GM23338 (cell line): Measurements from ENCODE around the gene NTNG1. TPM values are rescaled to one million over a fixed set of nuclear protein-coding genes. Genes with fewer than 3 reads are reported as not detected.

ENCODE experiments used
- ATAC-seq: fragments of 200-7000 bp; cut with Tn5 transposase; 3 replicates; pipeline ENCODE4 v1.9.1; 2020
- DNase-seq: peaks from one replicate; pipeline ENCODE4 v3.0.0-alpha.2; 2015; ENCODE audit warnings: low spot score
- H2AFZ ChIP-seq: fragments of 200-600 bp; sonication (generic); 2 replicates; pipeline ENCODE4 v1.8.0; 2016; ENCODE audit warnings: antibody characterized with exemption, mild to moderate bottlenecking, moderate library complexity
- H3F3A ChIP-seq: fragments of 200-600 bp; sonication (generic); replicated peaks from 2 replicates; pipeline ENCODE4 v1.8.0; 2017; ENCODE audit warnings: antibody characterized with exemption, mixed run types, low read depth
- H3K27ac ChIP-seq: fragments of 200-600 bp; sonication (generic); 2 replicates; pipeline ENCODE4 v1.6.1; 2016; ENCODE audit warnings: low read depth
- H3K27me3 ChIP-seq: fragments of 200-600 bp; sonication (generic); 2 replicates; pipeline ENCODE4 v1.8.0; 2016; ENCODE audit warnings: mild to moderate bottlenecking, mixed run types, moderate library complexity; ENCODE audit not compliant: insufficient read depth
- H3K36me3 ChIP-seq: fragments of 200-600 bp; sonication (generic); 2 replicates; pipeline ENCODE4 v1.8.0; 2016; ENCODE audit warnings: mild to moderate bottlenecking; ENCODE audit not compliant: insufficient read depth
- H3K4me1 ChIP-seq: fragments of 200-600 bp; sonication (generic); 2 replicates; pipeline ENCODE4 v1.8.0; 2016; ENCODE audit warnings: mild to moderate bottlenecking, moderate library complexity; ENCODE audit not compliant: insufficient read depth
- H3K4me2 ChIP-seq: fragments of 200-600 bp; sonication (generic); 2 replicates; pipeline ENCODE4 v1.7.1; 2017; ENCODE audit warnings: mixed run types
- H3K4me3 ChIP-seq: fragments of 200-600 bp; sonication (generic); 2 replicates; pipeline ENCODE4 v1.6.1; 2016; ENCODE audit warnings: mixed run types
- H3K79me2 ChIP-seq: fragments of 200-600 bp; sonication (generic); replicated peaks from 2 replicates; pipeline ENCODE4 v1.8.0; 2017; ENCODE audit warnings: mild to moderate bottlenecking; ENCODE audit not compliant: insufficient read depth
- H3K9me2 ChIP-seq: fragments of 200-600 bp; sonication (generic); 2 replicates; pipeline ENCODE4 v1.8.0; 2017; ENCODE audit not compliant: insufficient read depth
- H4K20me1 ChIP-seq: fragments of 200-600 bp; sonication (generic); replicated peaks from 2 replicates; pipeline ENCODE4 v1.8.0; 2017; ENCODE audit warnings: mild to moderate bottlenecking; ENCODE audit not compliant: insufficient read depth
- H3K27ac Mint-ChIP-seq: 2 replicates; pipeline ENCODE4 v1.8.0; 2020; ENCODE audit warnings: inconsistent platforms, mild to moderate bottlenecking, moderate library complexity, mixed read lengths
- H3K27me3 Mint-ChIP-seq: 3 replicates; pipeline ENCODE4 v1.8.0; 2022; ENCODE audit warnings: low read depth, mild to moderate bottlenecking, moderate library complexity, mixed read lengths, inconsistent platforms; ENCODE audit not compliant: insufficient read depth, poor library complexity
- H3K36me3 Mint-ChIP-seq: 3 replicates; pipeline ENCODE4 v1.8.0; 2021; ENCODE audit warnings: low read depth, mild to moderate bottlenecking, inconsistent platforms, moderate library complexity, mixed read lengths
- H3K4me1 Mint-ChIP-seq: 3 replicates; pipeline ENCODE4 v1.8.0; 2020; ENCODE audit warnings: mild to moderate bottlenecking, inconsistent platforms, mixed read lengths
- H3K4me3 Mint-ChIP-seq: 3 replicates; pipeline ENCODE4 v1.8.0; 2021; ENCODE audit warnings: moderate library complexity, mild to moderate bottlenecking, inconsistent platforms, mixed read lengths
- H3K9me3 Mint-ChIP-seq: 3 replicates; pipeline ENCODE4 v1.8.0; 2020; ENCODE audit warnings: moderate library complexity, mild to moderate bottlenecking, inconsistent platforms, mixed read lengths
- CREB1 ChIP-seq: fragments of 250-450 bp; sonication (Bioruptor Pico); IDR thresholded peaks from 2 replicates; pipeline ENCODE4 v1.5.0; 2020; ENCODE audit warnings: low read depth, mild to moderate bottlenecking, moderate library complexity
- CTCF ChIP-seq, 2 experiments: fragments of 200-600 bp in 1 of 2; sonication (generic) in 1 of 2; conservative IDR thresholded peaks; 2 replicates each; pipeline versions ENCODE4 v1.5.1 to v1.6.1; 2016 to 2017; ENCODE audit warnings: antibody characterized with exemption in 2 of 2, low read depth in 2 of 2, mild to moderate bottlenecking in 2 of 2, moderate library complexity in 1 of 2
- ETS1 ChIP-seq: IDR thresholded peaks from 2 replicates; pipeline ENCODE4 v1.6.1; 2016; ENCODE audit warnings: antibody characterized with exemption
- EZH2phosphoT487 ChIP-seq: fragments of 200-600 bp; sonication (generic); IDR thresholded peaks from one replicate; pipeline ENCODE4 v1.8.1; 2018; ENCODE audit warnings: antibody characterized with exemption; ENCODE audit not compliant: unreplicated experiment
- JUNB ChIP-seq: IDR thresholded peaks from one replicate; pipeline ENCODE4 v1.6.1; 2016; ENCODE audit warnings: antibody characterized with exemption; ENCODE audit not compliant: unreplicated experiment
- NANOG ChIP-seq: IDR thresholded peaks from 2 replicates; pipeline ENCODE4 v1.6.1; 2016; ENCODE audit warnings: antibody characterized with exemption, borderline replicate concordance
- POLR2AphosphoS5 ChIP-seq: IDR thresholded peaks from 2 replicates; pipeline ENCODE4 v1.6.1; 2016; ENCODE audit warnings: antibody characterized with exemption, low read depth
- REST ChIP-seq: IDR thresholded peaks from one replicate; pipeline ENCODE4 v1.6.1; 2018; ENCODE audit warnings: antibody characterized with exemption; ENCODE audit not compliant: unreplicated experiment
- ZNF114 ChIP-seq: fragments of 250-450 bp; sonication (Bioruptor Pico); IDR thresholded peaks from 2 replicates; pipeline ENCODE4 v1.5.0; 2020; ENCODE audit warnings: mild to moderate bottlenecking, moderate library complexity
- ZNF331 ChIP-seq: fragments of 250-450 bp; sonication (Bioruptor Pico); IDR thresholded peaks from 2 replicates; pipeline ENCODE4 v1.5.0; 2020; ENCODE audit warnings: low read depth, mild to moderate bottlenecking, moderate library complexity
- polyA plus RNA-seq: library from polyadenylated mRNA; unstranded; fragments of >200 nt; fragmentation: Nextera tagmentation; extraction: Ambion mirVana; gene quantifications from 2 replicates; pipeline ENCODE4 v1.2.1, GENCODE V29; 2016
- total RNA-seq: library from RNA; depleted of rRNA; stranded (reverse); fragments of >200 nt; shearing (Covaris generic); gene quantifications from 2 replicates; pipeline ENCODE4 v1.2.3, GENCODE V29; 2014

The NTNG1 gene
- total and polyA plus RNA-seq, 2 experiments from 2014 or later, result 7.2 to 10.3 TPM

GRCh38 chr1:107363154-107363553 is 222.3 kb downstream of the NTNG1 start:
- Histone ChIP-seq H3F3A (no peaks in the 10 kb centered on the region), H4K20me1 (no peaks in the 10 kb centered on the region), H3K9me2 (no peaks in the 10 kb centered on the region), H3K36me3 (no peaks in the 10 kb centered on the region), H3K27ac (no peak overlapping the region), H2AFZ (no peak overlapping the region), H3K4me2 (no peak overlapping the region), H3K27me3 (no peaks in the 10 kb centered on the region), H3K4me3 (no peak overlapping the region), H3K79me2 (no peaks in the 10 kb centered on the region), H3K4me1 (peaks cover 19% of the 10 kb centered on the region)
- Mint-ChIP-seq H3K27me3 (peaks cover 2% of the 10 kb centered on the region), H3K36me3 (no peaks in the 10 kb centered on the region), H3K4me1 (peaks cover 21% of the 10 kb centered on the region), H3K9me3 (no peaks in the 10 kb centered on the region), H3K4me3 (no peak overlapping the region), H3K27ac (no peak overlapping the region)
- no peak for DNase-seq
- TF ChIP-seq JUNB (no peak), NANOG (no peak), CTCF (conservative IDR thresholded peaks at IDR 0.05; ENCODE audit: low read depth in 2 of 2) (no peak), EZH2phosphoT487 (no peak), REST (no peak), ZNF114 (CRISPR knock-in tag) (no peak), POLR2AphosphoS5 (no peak), CREB1 (CRISPR knock-in tag) (no peak)
- ATAC-seq, result no peak

- DNase-seq (no peak), ATAC-seq (no peak)
- H2AFZ ChIP-seq, result no peak overlapping the region
- no peak overlapping the region for H3K4me2 ChIP-seq
- no peaks in the 10 kb centered on the region for H3K4me1 ChIP-seq
- H3K36me3 Mint-ChIP-seq, result no peaks in the 10 kb centered on the region
- H3K27me3 Mint-ChIP-seq, result peaks cover 2% of the 10 kb centered on the region
- no peaks in the 10 kb centered on the region for H3K27me3 ChIP-seq
- no peaks in the 10 kb centered on the region for H3K9me3 Mint-ChIP-seq
- H3K4me1 Mint-ChIP-seq, result no peaks in the 10 kb centered on the region
- no peaks in the 10 kb centered on the region for H3K79me2 ChIP-seq
- H3K27ac ChIP-seq, result no peak overlapping the region
- H3K4me3 ChIP-seq, result no peak overlapping the region
- H4K20me1 ChIP-seq, result no peaks in the 10 kb centered on the region
- no peak overlapping the region for H3K27ac Mint-ChIP-seq
- no peaks in the 10 kb centered on the region for H3K9me2 ChIP-seq
- H3K4me3 Mint-ChIP-seq, result no peak overlapping the region
- H3F3A ChIP-seq, result no peaks in the 10 kb centered on the region
- no peaks in the 10 kb centered on the region for H3K36me3 ChIP-seq
- TF ChIP-seq ETS1 (no peak), JUNB (no peak), POLR2AphosphoS5 (no peak), EZH2phosphoT487 (no peak), ZNF114 (CRISPR knock-in tag) (no peak), CREB1 (CRISPR knock-in tag) (no peak), CTCF (conservative IDR thresholded peaks at IDR 0.05; ENCODE audit: low read depth in 2 of 2) (no peak), REST (no peak), ZNF331 (CRISPR knock-in tag) (no peak)
Observed at GRCh38 chr1:107365527-107366240, 224.8 kb downstream of the NTNG1 start.
